ENCODE results near the gene PARP8. TPM values are rescaled to one million over a fixed set of nuclear protein-coding genes. Genes with fewer than 3 reads are reported as not detected.

The PARP8 gene
- polyA plus RNA-seq, 1 donor (not counting 4 experiments of a cell fraction or from before 2014, with no cell fraction given): 29.1 TPM

DNA sequence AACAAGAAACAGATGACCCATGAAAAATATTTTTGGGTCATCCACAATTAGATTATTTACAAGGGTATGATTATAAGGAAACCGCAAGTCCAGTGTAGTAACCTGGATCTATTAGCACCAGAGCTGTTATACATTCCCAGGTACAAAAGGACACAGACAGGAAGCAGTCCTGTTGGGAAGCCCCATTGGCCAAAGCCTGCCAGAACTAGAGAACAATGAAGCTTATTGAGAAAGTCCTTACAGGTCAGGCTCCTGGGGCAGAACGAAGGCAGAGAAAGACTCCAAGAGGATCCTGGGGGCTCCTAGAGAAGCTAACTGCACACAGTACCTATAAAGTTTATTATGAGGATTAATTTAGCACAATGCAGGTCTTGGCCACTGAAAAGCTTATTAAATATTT lies 169.9 kb downstream of the PARP8 start:
- TF ChIP-seq CTCF (optimal IDR thresholded peaks at IDR 0.05 in 1 of 3, IDR thresholded peaks at IDR 0.05 in 1 of 3, conservative IDR thresholded peaks at IDR 0.05 in 1 of 3; ENCODE audit: extremely low read depth in 1 of 3, insufficient read depth in 2 of 3, low read length in 3 of 3) (no peak), EZH2 (IDR thresholded peaks at IDR 0.05; ENCODE audit: low read length) (no peak)
- H3K36me3 ChIP-seq (ENCODE audit: control insufficient read depth in 2 of 2, extremely low read depth in 1 of 2, insufficient read depth in 2 of 2, low read length in 2 of 2): no peaks in the 10 kb centered on the region
- H3K9ac ChIP-seq (ENCODE audit: control insufficient read depth, extremely low read depth, insufficient read depth, low read length): no peak overlapping the region
- FAIRE-seq (no peak), DNase-seq (ENCODE audit: low read depth, low spot score) (no peak)
- no peak overlapping the region for H3K4me3 ChIP-seq (ENCODE audit: control insufficient read depth in 2 of 3, extremely low read depth in 1 of 3, insufficient read depth in 2 of 3, low read depth in 1 of 3, low read length in 3 of 3)
- H3K27ac ChIP-seq (ENCODE audit: control insufficient read depth, insufficient read depth, low read length): no peak overlapping the region
- H3K4me1 ChIP-seq (ENCODE audit: control insufficient read depth, extremely low read depth, insufficient read depth, low read length): no peaks in the 10 kb centered on the region
- no peaks in the 10 kb centered on the region for H3K79me2 ChIP-seq (ENCODE audit: control insufficient read depth, insufficient read depth, low read length)
- H3K4me2 ChIP-seq (ENCODE audit: control insufficient read depth, extremely low read depth, insufficient read depth, low read depth, low read length): no peak overlapping the region
- no peaks in the 10 kb centered on the region for H3K27me3 ChIP-seq (ENCODE audit: control insufficient read depth, extremely low read depth, insufficient read depth, low read length)
- dilution Hi-C loops (cut with MboI; ENCODE audit: extremely low pct_ligation_motif_present, low sequenced_read_pairs): no loop called here
- no peaks in the 10 kb centered on the region for H3K9me3 ChIP-seq (ENCODE audit: control insufficient read depth, low read depth, low read length)
- H2AFZ ChIP-seq (ENCODE audit: control insufficient read depth, low read length): no peak overlapping the region
- no peaks in the 10 kb centered on the region for H4K20me1 ChIP-seq (ENCODE audit: control insufficient read depth, extremely low read depth, insufficient read depth, low read length)
- no peaks in the 10 kb centered on the region for H3K9me1 ChIP-seq (ENCODE audit: control insufficient read depth, extremely low read depth, insufficient read depth, low read length)

DNA sequence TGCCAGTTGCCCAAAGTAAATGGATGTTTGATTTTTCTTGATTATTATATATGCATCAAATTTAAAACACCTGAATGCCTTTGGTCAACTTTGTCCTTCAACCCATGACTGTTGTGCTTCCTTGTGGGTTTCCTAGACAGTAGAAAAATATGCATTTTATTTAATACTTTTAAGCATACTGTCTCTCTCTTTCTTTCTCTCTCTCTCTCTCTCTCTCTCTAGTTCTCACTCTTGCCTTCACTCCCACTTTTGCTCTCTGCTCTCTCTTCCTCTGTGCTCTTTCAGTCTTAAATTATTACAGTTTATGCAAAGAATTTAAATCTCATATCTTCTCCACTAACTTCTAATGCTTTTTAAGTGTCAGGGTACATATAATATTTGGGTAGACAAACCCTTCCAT lies 173.0 kb downstream of the PARP8 start:
- H3K4me3 ChIP-seq (ENCODE audit: control insufficient read depth in 2 of 3, extremely low read depth in 1 of 3, insufficient read depth in 2 of 3, low read depth in 1 of 3, low read length in 3 of 3): no peak overlapping the region
- no peaks in the 10 kb centered on the region for H3K79me2 ChIP-seq (ENCODE audit: control insufficient read depth, insufficient read depth, low read length)
- DNase-seq (ENCODE audit: low read depth, low spot score) (no peak), FAIRE-seq (no peak)
- H3K9me3 ChIP-seq (ENCODE audit: control insufficient read depth, low read depth, low read length): no peaks in the 10 kb centered on the region
- no peak overlapping the region for H3K4me2 ChIP-seq (ENCODE audit: control insufficient read depth, extremely low read depth, insufficient read depth, low read depth, low read length)
- H3K27ac ChIP-seq (ENCODE audit: control insufficient read depth, insufficient read depth, low read length): no peak overlapping the region
- H3K9ac ChIP-seq (ENCODE audit: control insufficient read depth, extremely low read depth, insufficient read depth, low read length): no peak overlapping the region
- no peak overlapping the region for H2AFZ ChIP-seq (ENCODE audit: control insufficient read depth, low read length)
- TF ChIP-seq EZH2 (IDR thresholded peaks at IDR 0.05; ENCODE audit: low read length): no peak
- H3K9me1 ChIP-seq (ENCODE audit: control insufficient read depth, extremely low read depth, insufficient read depth, low read length): no peaks in the 10 kb centered on the region
- dilution Hi-C loops (cut with MboI; ENCODE audit: extremely low pct_ligation_motif_present, low sequenced_read_pairs): no loop called here
- no peaks in the 10 kb centered on the region for H4K20me1 ChIP-seq (ENCODE audit: control insufficient read depth, extremely low read depth, insufficient read depth, low read length)
- no peaks in the 10 kb centered on the region for H3K27me3 ChIP-seq (ENCODE audit: control insufficient read depth, extremely low read depth, insufficient read depth, low read length)
- no peaks in the 10 kb centered on the region for H3K4me1 ChIP-seq (ENCODE audit: control insufficient read depth, extremely low read depth, insufficient read depth, low read length)
- no peaks in the 10 kb centered on the region for H3K36me3 ChIP-seq (ENCODE audit: control insufficient read depth in 2 of 2, extremely low read depth in 1 of 2, insufficient read depth in 2 of 2, low read length in 2 of 2)

DNA sequence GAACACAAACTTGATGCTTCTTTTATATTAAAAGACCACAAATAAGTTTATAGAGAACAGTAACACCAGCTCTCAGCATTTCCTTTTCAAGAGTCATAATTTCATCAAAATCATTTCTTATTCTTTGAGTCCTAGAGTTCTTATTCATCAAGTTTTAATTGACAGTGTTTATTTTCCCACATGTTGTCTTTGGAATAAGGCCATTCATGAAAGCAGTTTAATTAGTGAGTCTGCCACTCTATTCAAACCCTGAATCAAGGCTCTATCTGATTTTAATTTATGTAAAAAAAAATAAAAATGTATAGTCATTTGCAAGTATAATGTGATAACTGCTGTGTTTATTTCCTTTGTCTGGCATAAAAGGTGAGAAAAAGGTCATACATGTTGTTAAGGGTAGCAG lies 176.7 kb downstream of the PARP8 start:
- no peaks in the 10 kb centered on the region for H3K27me3 ChIP-seq (ENCODE audit: control insufficient read depth, extremely low read depth, insufficient read depth, low read length)
- H3K27ac ChIP-seq (ENCODE audit: control insufficient read depth, insufficient read depth, low read length): no peak overlapping the region
- no peaks in the 10 kb centered on the region for H3K36me3 ChIP-seq (ENCODE audit: control insufficient read depth in 2 of 2, extremely low read depth in 1 of 2, insufficient read depth in 2 of 2, low read length in 2 of 2)
- no peaks in the 10 kb centered on the region for H3K79me2 ChIP-seq (ENCODE audit: control insufficient read depth, insufficient read depth, low read length)
- no peak for FAIRE-seq
- TF ChIP-seq EZH2 (IDR thresholded peaks at IDR 0.05; ENCODE audit: low read length): no peak
- TF ChIP-seq CTCF (optimal IDR thresholded peaks at IDR 0.05 in 1 of 3, IDR thresholded peaks at IDR 0.05 in 1 of 3, conservative IDR thresholded peaks at IDR 0.05 in 1 of 3; ENCODE audit: extremely low read depth in 1 of 3, insufficient read depth in 2 of 3, low read length in 3 of 3): no peak
- no peaks in the 10 kb centered on the region for H3K4me1 ChIP-seq (ENCODE audit: control insufficient read depth, extremely low read depth, insufficient read depth, low read length)
- H4K20me1 ChIP-seq (ENCODE audit: control insufficient read depth, extremely low read depth, insufficient read depth, low read length): no peaks in the 10 kb centered on the region
- H3K9me1 ChIP-seq (ENCODE audit: control insufficient read depth, extremely low read depth, insufficient read depth, low read length): no peaks in the 10 kb centered on the region
- H3K4me2 ChIP-seq (ENCODE audit: control insufficient read depth, extremely low read depth, insufficient read depth, low read depth, low read length): no peak overlapping the region
- H3K4me3 ChIP-seq (ENCODE audit: control insufficient read depth in 2 of 3, extremely low read depth in 1 of 3, insufficient read depth in 2 of 3, low read depth in 1 of 3, low read length in 3 of 3): no peak overlapping the region
- H3K9ac ChIP-seq (ENCODE audit: control insufficient read depth, extremely low read depth, insufficient read depth, low read length): no peak overlapping the region
- H3K9me3 ChIP-seq (ENCODE audit: control insufficient read depth, low read depth, low read length): no peaks in the 10 kb centered on the region
- dilution Hi-C loops (cut with MboI; ENCODE audit: extremely low pct_ligation_motif_present, low sequenced_read_pairs): no loop called here
- DNase-seq (ENCODE audit: low read depth, low spot score): no peak
- H2AFZ ChIP-seq (ENCODE audit: control insufficient read depth, low read length): no peak overlapping the region
